ENCODE data around the gene AMZ2. TPM values are rescaled to one million over a fixed set of nuclear protein-coding genes. Genes with fewer than 3 reads are reported as not detected.

Gene AMZ2
- total RNA-seq, 1 experiment from 2014 or later: 59.6 TPM

DNA sequence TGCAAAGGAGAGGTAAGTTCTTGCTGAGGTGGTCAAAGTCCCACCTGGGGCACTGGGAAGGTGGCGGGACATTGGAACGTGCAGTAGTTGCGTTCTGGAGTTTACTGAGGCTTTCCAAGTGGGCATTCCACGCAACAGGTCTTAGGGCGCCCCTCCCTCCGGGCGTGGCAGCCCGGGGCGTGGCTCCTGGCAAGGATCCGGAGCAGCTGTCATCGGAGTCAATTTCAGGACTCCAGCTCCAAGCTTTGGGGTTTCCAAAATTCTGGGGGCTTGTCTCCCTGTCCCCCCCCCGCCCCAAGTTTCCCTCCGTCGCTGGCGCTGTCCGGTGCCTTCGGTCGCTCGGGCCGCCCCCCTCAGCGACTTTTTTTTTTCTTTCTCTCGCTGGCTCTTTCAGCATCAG lies 43.1 kb upstream of the AMZ2 start:
- in situ Hi-C loops (cut with HindIII; ENCODE audit: low pct_unique_long_range_greater_than_20kb, low sequenced_read_pairs) (no loop called here), intact Hi-C loops (cut with micrococcal nuclease; ENCODE audit: unreplicated experiment) (no loop called here)
- CTCF ChIA-PET: no interaction called here
- ATAC-seq (no peak), DNase-seq (ENCODE audit: low read depth, low spot score) (no peak)
- Histone ChIP-seq H3K9me3 (ENCODE audit: control insufficient read depth, insufficient read depth, low read depth, low read length) (no peaks in the 10 kb centered on the region), H3K27me3 (ENCODE audit: control insufficient read depth, insufficient read depth, low read length) (0 out of 2 replicates have a peak, but pooled peaks cover 3% of the 10 kb centered on the region), H3K4me3 (ENCODE audit: low read depth in 2 of 2, low read length in 2 of 2) (peak overlapping the region; percentile 58 to 60), H3K36me3 (ENCODE audit: control insufficient read depth, insufficient read depth, low read length) (no peaks in the 10 kb centered on the region), H3K27ac (ENCODE audit: low read length) (no peak overlapping the region), H3K4me1 (ENCODE audit: control insufficient read depth, insufficient read depth, low read length) (peaks cover 8% of the 10 kb centered on the region)
- POLR2A ChIA-PET: no interaction called here
- no TSS peak for BruUV-seq (replicated peaks)
- TF ChIP-seq SIN3A (IDR thresholded peaks at IDR 0.05; ENCODE audit: borderline replicate concordance, insufficient read depth, low read depth, low read length) (no peak), TCF7L2 (IDR thresholded peaks at IDR 0.05; ENCODE audit: low read depth, low read length) (no peak), POLR2AphosphoS5 (IDR thresholded peaks at IDR 0.05; ENCODE audit: low read depth, low read length) (no peak)

DNA sequence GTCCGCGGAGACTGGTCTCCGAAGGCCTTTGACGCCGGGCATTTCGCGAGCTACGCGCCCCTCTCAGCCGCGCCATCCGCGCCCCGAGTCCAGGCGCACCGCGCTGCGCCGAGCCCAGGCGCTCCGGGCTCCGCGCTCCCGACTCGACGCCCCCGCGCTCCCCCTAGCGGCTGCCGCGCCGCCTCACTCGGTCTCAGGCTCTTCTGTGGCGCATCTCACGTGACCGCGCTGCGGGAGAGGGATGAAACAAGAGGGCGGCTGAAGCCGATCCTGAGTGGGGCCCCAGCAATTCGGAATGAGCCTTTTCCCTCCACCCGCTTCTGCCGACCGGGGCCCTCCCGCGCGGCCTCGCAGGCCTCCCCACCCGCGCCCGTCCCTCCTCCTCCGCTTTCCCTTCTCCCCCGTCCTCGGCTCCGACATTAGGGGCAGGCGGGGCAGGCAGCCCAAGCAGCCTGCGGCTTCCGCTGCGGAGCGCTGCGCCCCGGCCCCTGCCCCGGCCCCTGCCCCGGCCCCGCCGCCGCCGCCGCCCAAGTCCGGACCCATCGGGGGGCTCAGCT lies 42.5 kb upstream of the AMZ2 start:
- ChIA-PET POLR2A (no interaction called here), CTCF (interaction anchor here (0.6 to 0.7 kb wide), 2 partner anchors 45 to 79 kb away, joined by 3 read pairs; no protein-coding TSS in a partner anchor)
- in situ Hi-C loops (cut with HindIII; ENCODE audit: low pct_unique_long_range_greater_than_20kb, low sequenced_read_pairs): no loop called here
- Histone ChIP-seq H3K9me3 (ENCODE audit: control insufficient read depth, insufficient read depth, low read depth, low read length) (no peaks in the 10 kb centered on the region), H3K4me3 (ENCODE audit: low read depth in 2 of 2, low read length in 2 of 2) (peak overlapping the region; percentile 58 to 60), H3K27ac (ENCODE audit: low read length) (no peak overlapping the region), H3K36me3 (ENCODE audit: control insufficient read depth, insufficient read depth, low read length) (no peaks in the 10 kb centered on the region), H3K4me1 (ENCODE audit: control insufficient read depth, insufficient read depth, low read length) (peaks cover 5% of the 10 kb centered on the region; the same call in 1 of the 2 replicates), H3K27me3 (ENCODE audit: control insufficient read depth, insufficient read depth, low read length) (no peaks in the 10 kb centered on the region)
- peak; percentile 94 for ATAC-seq
- TF ChIP-seq, protein P1, sequence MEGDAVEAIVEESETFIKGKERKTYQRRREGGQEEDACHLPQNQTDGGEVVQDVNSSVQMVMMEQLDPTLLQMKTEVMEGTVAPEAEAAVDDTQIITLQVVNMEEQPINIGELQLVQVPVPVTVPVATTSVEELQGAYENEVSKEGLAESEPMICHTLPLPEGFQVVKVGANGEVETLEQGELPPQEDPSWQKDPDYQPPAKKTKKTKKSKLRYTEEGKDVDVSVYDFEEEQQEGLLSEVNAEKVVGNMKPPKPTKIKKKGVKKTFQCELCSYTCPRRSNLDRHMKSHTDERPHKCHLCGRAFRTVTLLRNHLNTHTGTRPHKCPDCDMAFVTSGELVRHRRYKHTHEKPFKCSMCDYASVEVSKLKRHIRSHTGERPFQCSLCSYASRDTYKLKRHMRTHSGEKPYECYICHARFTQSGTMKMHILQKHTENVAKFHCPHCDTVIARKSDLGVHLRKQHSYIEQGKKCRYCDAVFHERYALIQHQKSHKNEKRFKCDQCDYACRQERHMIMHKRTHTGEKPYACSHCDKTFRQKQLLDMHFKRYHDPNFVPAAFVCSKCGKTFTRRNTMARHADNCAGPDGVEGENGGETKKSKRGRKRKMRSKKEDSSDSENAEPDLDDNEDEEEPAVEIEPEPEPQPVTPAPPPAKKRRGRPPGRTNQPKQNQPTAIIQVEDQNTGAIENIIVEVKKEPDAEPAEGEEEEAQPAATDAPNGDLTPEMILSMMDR (IDR thresholded peaks at IDR 0.05): peak; percentile 91
- TF ChIP-seq TCF7L2 (IDR thresholded peaks at IDR 0.05; ENCODE audit: low read depth, low read length) (peak; percentile 66), SIN3A (IDR thresholded peaks at IDR 0.05; ENCODE audit: borderline replicate concordance, insufficient read depth, low read depth, low read length) (0 out of 2 replicates have a peak, but pooled peaks have one; percentile 11), POLR2AphosphoS5 (IDR thresholded peaks at IDR 0.05; ENCODE audit: low read depth, low read length) (no peak)
- TF ChIP-seq, protein P2, sequence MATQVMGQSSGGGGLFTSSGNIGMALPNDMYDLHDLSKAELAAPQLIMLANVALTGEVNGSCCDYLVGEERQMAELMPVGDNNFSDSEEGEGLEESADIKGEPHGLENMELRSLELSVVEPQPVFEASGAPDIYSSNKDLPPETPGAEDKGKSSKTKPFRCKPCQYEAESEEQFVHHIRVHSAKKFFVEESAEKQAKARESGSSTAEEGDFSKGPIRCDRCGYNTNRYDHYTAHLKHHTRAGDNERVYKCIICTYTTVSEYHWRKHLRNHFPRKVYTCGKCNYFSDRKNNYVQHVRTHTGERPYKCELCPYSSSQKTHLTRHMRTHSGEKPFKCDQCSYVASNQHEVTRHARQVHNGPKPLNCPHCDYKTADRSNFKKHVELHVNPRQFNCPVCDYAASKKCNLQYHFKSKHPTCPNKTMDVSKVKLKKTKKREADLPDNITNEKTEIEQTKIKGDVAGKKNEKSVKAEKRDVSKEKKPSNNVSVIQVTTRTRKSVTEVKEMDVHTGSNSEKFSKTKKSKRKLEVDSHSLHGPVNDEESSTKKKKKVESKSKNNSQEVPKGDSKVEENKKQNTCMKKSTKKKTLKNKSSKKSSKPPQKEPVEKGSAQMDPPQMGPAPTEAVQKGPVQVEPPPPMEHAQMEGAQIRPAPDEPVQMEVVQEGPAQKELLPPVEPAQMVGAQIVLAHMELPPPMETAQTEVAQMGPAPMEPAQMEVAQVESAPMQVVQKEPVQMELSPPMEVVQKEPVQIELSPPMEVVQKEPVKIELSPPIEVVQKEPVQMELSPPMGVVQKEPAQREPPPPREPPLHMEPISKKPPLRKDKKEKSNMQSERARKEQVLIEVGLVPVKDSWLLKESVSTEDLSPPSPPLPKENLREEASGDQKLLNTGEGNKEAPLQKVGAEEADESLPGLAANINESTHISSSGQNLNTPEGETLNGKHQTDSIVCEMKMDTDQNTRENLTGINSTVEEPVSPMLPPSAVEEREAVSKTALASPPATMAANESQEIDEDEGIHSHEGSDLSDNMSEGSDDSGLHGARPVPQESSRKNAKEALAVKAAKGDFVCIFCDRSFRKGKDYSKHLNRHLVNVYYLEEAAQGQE (IDR thresholded peaks at IDR 0.05; ENCODE audit: insufficient read depth in 1 of 2, low read depth in 2 of 2, low read length in 1 of 2): no peak
- peak; percentile 30 for DNase-seq (ENCODE audit: low read depth, low spot score)
- intact Hi-C loops (cut with micrococcal nuclease; ENCODE audit: unreplicated experiment): no loop called here
- BruUV-seq (replicated peaks): no TSS peak
